HG03565 (cell line): Measurements from ENCODE around the gene LMLN.
"Not testable (repeated sequence)": the region's sequence is repeated elsewhere in the genome, so short reads cannot be mapped to it uniquely, and the experiment has no call there.

Experiments
- ATAC-seq: cut with Tn5 transposase; IDR thresholded peaks from one replicate; pipeline ENCODE4 v1.9.1; 2021; ENCODE audit warnings: mild to moderate bottlenecking, moderate library complexity; ENCODE audit not compliant: unreplicated experiment

Gene LMLN

DNA sequence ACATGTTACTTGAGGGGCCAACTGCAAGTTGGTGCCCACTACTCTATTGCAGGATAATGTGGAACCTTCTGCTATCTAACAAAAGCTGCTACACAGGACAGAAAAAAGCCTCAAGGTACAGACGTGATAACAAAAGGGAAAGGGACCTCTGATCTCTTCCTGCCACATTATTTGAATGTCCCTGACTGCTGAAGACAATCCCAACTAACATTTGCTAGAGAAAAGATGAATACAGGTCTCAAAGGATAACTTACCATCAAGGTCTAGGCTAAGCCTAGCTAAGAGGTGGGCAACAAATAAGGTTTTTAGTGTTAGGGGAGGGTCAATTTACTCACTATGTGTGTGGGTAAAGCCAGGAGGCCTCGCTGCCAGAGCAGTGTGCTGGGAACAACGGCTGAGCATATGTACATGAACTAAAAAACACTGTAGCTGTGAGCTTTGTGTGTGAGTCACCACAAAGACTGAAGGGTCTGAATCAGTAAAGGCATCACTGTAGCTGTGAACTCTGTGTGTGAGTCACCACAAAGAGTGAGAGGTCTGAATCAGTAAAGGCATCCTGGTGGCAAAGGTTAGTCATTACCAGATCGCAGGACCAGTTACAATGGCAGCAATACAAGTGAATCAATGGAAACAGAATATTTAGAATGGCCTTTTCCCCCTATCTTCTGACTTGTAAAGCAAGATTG lies 111.7 kb downstream of the LMLN start:
- ATAC-seq: peak; percentile 94

DNA sequence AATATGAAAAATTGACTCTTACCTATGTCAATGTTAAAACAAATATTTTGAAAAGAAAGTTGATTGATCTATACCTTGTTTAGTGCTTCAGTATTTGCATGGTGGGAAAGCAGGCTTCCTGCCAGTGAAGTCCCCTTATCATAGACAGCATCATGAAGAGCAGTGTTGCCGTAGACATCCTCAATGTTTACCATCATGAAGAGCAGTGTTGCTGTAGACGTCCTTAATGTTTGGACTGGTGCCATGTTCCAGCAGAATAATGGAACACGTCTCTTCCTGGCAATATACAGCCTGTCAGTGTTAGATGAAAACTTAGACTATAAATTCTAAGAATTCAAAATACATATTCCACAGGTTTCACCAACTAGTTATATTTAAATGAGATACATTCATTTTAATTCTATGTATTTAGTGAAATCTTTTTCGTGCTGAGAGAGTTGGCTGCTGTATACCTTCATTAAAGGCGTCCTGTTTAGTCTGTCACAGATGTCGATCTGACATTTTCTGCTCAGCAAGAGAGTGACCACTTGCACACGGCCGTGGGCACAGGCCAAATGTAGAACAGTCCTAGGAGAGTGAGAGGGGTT lies 116.8 kb downstream of the LMLN start:
- no peak for ATAC-seq

DNA sequence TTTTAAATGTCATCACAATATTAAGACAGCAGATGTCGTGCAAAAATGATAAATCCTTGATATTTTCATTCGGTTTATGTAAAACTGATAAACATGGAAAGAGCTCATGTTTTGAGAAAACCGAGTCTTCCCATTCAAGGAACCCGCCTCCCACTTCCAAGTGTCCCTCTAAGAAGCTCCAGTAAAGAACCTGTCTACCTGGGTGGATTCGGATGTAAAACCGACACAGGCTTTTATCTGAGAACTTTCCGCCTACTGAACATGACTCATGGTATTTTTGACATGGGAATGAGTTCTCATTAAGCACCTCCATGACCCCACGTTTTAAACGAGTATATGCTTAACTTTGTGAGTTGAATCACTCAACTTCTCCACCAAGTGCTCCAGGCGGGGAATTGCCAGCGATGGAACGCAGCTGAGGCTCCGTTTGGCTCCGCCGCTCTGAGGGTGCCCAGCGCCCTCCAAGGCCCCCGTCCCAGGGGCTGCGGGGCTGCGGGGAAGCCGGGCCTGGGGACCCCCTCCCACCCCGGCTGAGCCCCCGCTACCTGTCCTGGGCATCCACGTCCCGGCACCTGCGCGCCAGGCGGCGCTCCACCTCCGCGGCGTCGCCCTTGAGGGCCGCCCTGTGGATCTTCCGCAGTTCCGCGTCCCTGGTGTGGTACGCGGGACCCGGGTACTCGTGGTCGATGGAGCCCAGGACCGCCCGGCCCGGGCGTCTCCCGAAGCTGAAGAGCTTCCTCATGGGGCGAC lies 119.9 kb downstream of the LMLN start:
- ATAC-seq: no peak

DNA sequence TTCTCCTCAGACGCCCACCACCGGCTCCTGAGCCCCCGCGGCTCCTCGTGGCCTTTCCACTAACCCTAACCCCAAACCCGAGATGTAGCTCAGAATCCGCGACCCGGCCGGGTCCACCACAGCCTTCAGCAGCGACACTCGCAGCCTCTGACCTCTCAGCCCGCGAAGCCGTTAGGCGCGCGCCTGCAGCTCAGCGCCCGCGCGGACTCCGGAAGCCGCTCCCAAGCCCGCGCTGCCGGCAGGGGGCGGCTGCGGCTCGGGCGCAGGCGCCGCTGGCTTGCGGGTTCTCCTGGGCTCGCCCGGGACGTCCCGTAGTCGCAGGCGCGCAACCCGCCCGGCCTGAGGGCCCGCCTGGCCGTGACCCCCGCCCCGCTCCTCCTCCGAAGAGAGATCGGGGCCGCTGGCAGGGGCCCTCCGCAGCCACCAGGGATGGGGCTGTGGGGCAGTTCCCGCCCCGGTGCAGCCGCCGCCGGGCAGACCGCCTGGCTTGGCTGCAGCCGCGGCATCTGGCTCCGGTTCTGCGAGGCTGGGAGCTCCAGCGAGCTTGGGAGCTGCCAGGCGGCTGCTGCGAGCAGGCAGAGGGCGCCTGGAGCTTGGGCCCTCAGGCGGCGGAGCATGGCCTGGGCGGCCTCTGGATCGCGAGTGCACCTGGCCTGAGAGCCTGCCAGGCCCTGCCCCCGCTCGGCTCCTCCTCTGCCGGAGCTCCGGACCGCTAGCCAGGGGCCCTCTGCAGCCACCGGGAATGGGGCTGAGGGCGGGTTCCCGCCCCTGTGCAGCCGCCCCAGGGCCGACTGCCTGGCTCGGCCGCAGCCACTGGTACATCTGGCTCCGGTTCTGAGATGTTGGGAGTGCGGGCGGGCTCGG lies 120.7 kb downstream of the LMLN start:
- ATAC-seq: peak; percentile 69

DNA sequence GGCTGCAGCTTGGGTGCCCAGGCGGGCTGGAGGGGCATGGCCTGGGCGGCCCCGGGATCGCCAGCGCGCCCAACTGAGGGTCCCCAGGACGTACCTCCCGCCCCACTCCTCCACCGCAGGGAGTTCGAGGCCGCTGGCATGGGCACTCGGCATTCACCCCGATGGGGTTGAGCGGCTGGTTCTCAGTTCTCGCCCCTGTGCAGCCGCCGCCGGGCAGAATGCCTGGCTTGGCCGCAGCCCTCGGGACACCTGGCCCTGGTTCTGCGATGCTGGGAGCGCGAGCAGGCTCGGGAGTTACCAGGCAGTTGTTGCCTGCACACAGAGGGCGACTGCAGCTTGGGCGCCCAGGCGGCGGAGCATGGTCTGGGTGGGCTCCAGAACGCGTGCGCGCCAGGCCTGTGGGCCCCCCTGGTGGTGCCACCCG lies 121.4 kb downstream of the LMLN start:
- ATAC-seq: no peak

DNA sequence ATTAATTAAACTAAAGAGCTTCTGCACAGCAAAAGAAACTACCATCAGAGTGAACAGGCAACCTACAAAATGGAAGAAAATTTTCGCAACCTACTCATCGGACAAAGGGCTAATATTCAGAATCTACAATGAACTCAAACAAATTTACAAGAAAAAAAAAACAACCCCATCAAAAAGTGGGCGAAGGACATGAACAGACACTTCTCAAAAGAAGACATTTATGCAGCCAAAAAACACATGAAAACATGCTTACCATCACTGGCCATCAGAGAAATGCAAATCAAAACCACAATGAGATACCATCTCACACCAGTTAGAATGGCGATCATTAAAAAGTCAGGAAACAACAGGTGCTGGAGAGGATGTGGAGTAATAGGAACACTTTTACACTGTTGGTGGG lies 122.2 kb downstream of the LMLN start:
- not testable (repeated sequence) for ATAC-seq

DNA sequence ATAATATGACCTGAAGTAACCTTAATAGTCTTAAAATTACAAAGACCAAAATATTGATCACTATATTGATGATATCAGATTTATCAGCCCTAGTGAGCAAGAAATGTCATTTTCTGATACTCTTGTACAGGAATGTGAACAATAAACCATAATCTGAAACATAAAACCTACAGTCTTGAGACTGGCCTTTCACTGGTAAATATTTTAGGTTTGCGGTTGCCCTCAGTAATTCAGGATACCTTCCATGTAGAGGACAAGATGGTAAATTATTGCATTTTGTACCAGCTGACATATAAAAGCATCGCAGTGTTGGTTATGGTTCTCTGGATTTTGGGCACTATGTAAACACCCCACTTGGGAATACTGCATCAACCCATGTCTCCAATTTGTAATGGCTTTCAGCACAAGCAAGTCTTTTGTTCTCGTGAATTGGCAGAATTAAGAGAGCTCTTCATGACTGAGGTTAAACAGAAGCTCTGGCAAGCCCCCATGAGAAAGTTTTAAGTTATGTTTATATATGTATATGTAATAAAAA lies 128.5 kb downstream of the LMLN start:
- ATAC-seq: no peak

DNA sequence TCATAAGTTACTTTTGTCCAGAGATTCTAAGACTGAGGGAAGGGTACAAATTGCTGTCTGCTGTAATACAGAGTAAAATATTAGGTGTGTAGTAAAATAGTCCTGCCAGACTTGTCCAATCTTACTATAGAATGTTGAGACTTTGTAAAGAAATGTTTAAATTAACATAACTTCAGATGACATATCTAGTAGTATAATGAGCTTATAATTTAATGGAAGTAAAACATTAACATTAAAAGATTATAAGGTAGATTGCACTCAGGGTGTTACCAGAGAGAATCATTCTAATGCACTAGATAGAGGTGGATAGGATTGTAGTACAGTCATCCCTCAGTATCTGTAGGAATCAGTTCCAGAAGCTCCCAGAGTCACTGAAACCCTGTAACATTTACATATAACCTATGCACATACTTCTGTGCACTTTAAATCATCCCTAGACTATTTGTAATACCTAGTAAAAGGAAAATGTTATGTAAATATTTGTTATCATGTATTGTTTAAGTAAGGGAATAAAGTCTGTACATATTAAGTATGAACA lies 130.8 kb downstream of the LMLN start:
- ATAC-seq: no peak

DNA sequence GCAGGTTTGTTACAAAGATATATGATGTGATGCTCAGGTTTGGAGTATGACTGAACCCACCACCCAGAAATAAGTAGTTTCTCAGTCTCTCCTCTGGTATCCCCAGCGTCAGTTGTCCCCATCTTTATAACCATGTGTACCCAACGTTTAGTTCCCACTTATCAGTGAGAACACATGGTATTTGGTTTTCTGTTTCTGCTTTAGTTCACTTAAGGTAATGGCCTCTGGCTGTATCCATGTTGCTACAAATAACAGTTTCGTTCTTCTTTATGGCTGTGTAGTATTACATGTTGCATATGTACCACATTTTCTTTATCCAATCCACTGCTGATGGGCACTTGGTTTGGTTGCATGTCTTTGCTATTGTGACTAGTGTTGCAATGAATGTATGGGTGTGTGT lies 132.3 kb downstream of the LMLN start:
- ATAC-seq: no peak

DNA sequence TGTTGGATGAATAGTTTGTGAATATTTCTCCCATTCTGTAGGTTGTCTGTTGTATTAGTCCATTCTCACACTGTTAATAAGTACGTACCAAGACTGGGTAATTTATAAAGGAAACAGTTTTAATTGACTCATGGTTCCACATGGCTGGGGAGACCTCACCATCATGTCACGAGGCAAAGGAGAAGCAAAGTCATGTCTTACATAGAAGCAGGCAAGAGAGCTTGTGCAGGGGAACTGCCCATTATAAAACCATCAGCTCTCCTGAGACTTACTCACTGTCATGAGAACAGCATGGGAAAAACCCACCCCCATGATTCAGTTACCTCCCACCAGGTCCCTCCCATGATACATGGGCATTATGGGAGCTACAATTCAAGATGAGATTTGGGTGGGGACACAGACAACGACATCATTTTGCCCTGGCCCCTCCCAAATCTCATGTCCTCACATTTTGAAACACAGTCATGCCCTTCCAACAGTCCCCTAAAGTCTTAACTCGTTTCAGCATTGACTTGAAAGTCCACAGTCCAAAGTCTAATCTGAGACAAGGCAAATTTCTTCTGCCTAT lies 133.2 kb downstream of the LMLN start:
- ATAC-seq: no peak
